Measurements from ENCODE around the gene FGFR1OP2. TPM values are rescaled to one million over a fixed set of nuclear protein-coding genes. Genes with fewer than 3 reads are reported as not detected.
"Not testable (repeated sequence)": the region's sequence is repeated elsewhere in the genome, so short reads cannot be mapped to it uniquely, and the experiment has no call there.

FGFR1OP2 gene
- total RNA-seq, 1 donor: 83.7 TPM

- Histone ChIP-seq H3K4me3 (ENCODE audit: low read length) (peak overlapping the region; percentile 98), H3K9me3 (ENCODE audit: low read depth, low read length) (no peaks in the 10 kb centered on the region), H3K4me1 (ENCODE audit: insufficient read depth, low read length) (peaks cover 41% of the 10 kb centered on the region), H3K27me3 (ENCODE audit: insufficient read depth, low read length) (no peaks in the 10 kb centered on the region)
Observed at GRCh38 chr12:26936559-26937442, 1.5 kb upstream of the FGFR1OP2 start.

GRCh38 chr12:26937443-26937862 lies 817 bp upstream of the FGFR1OP2 start:
- H3K4me1 ChIP-seq (ENCODE audit: insufficient read depth, low read length): peaks cover 46% of the 10 kb centered on the region
- H3K27me3 ChIP-seq (ENCODE audit: insufficient read depth, low read length): no peaks in the 10 kb centered on the region
- H3K4me3 ChIP-seq (ENCODE audit: low read length): peak overlapping the region; percentile 98
- no peaks in the 10 kb centered on the region for H3K9me3 ChIP-seq (ENCODE audit: low read depth, low read length)

GRCh38 chr12:26938701-26939062 lies 412 bp downstream of the FGFR1OP2 start:
- H3K27me3 ChIP-seq (ENCODE audit: insufficient read depth, low read length): no peaks in the 10 kb centered on the region
- H3K4me3 ChIP-seq (ENCODE audit: low read length): peak overlapping the region; percentile 98
- peaks cover 50% of the 10 kb centered on the region for H3K4me1 ChIP-seq (ENCODE audit: insufficient read depth, low read length)
- no peaks in the 10 kb centered on the region for H3K9me3 ChIP-seq (ENCODE audit: low read depth, low read length)

GRCh38 chr12:26939192-26939832 lies 1.0 kb downstream of the FGFR1OP2 start:
- Histone ChIP-seq H3K4me3 (ENCODE audit: low read length) (peak overlapping the region; percentile 98), H3K4me1 (ENCODE audit: insufficient read depth, low read length) (peaks cover 54% of the 10 kb centered on the region), H3K9me3 (ENCODE audit: low read depth, low read length) (no peaks in the 10 kb centered on the region), H3K27me3 (ENCODE audit: insufficient read depth, low read length) (no peaks in the 10 kb centered on the region)

GRCh38 chr12:26939953-26940352 lies 1.7 kb downstream of the FGFR1OP2 start:
- no peaks in the 10 kb centered on the region for H3K9me3 ChIP-seq (ENCODE audit: low read depth, low read length)
- H3K4me1 ChIP-seq (ENCODE audit: insufficient read depth, low read length): peaks cover 51% of the 10 kb centered on the region
- no peaks in the 10 kb centered on the region for H3K27me3 ChIP-seq (ENCODE audit: insufficient read depth, low read length)
- no peak overlapping the region for H3K4me3 ChIP-seq (ENCODE audit: low read length)

- Histone ChIP-seq H3K4me1 (ENCODE audit: insufficient read depth, low read length) (peaks cover 44% of the 10 kb centered on the region), H3K27me3 (ENCODE audit: insufficient read depth, low read length) (no peaks in the 10 kb centered on the region), H3K4me3 (ENCODE audit: low read length) (no peak overlapping the region), H3K9me3 (ENCODE audit: low read depth, low read length) (no peaks in the 10 kb centered on the region)
Observed at GRCh38 chr12:26940516-26941214, 2.4 kb downstream of the FGFR1OP2 start.

- no peak overlapping the region for H3K4me3 ChIP-seq (ENCODE audit: low read length)
- no peaks in the 10 kb centered on the region for H3K27me3 ChIP-seq (ENCODE audit: insufficient read depth, low read length)
- peaks cover 39% of the 10 kb centered on the region for H3K4me1 ChIP-seq (ENCODE audit: insufficient read depth, low read length)
- no peaks in the 10 kb centered on the region for H3K9me3 ChIP-seq (ENCODE audit: low read depth, low read length)
Observed at GRCh38 chr12:26941215-26941594, 2.9 kb downstream of the FGFR1OP2 start.

- Histone ChIP-seq H3K4me1 (ENCODE audit: insufficient read depth, low read length) (peaks cover 21% of the 10 kb centered on the region), H3K9me3 (ENCODE audit: low read depth, low read length) (peaks cover 7% of the 10 kb centered on the region), H3K27me3 (ENCODE audit: insufficient read depth, low read length) (no peaks in the 10 kb centered on the region), H3K4me3 (ENCODE audit: low read length) (no peak overlapping the region)
Observed at GRCh38 chr12:26948309-26948708, 10.0 kb downstream of the FGFR1OP2 start.

GRCh38 chr12:26953447-26953846 lies 15.2 kb downstream of the FGFR1OP2 start:
- H3K4me1 ChIP-seq (ENCODE audit: insufficient read depth, low read length): peaks cover 17% of the 10 kb centered on the region
- no peak overlapping the region for H3K4me3 ChIP-seq (ENCODE audit: low read length)
- peaks cover 3% of the 10 kb centered on the region for H3K9me3 ChIP-seq (ENCODE audit: low read depth, low read length)
- no peaks in the 10 kb centered on the region for H3K27me3 ChIP-seq (ENCODE audit: insufficient read depth, low read length)

GRCh38 chr12:26954027-26954426 lies 15.8 kb downstream of the FGFR1OP2 start:
- no peaks in the 10 kb centered on the region for H3K27me3 ChIP-seq (ENCODE audit: insufficient read depth, low read length)
- no peaks in the 10 kb centered on the region for H3K9me3 ChIP-seq (ENCODE audit: low read depth, low read length)
- no peak overlapping the region for H3K4me3 ChIP-seq (ENCODE audit: low read length)
- H3K4me1 ChIP-seq (ENCODE audit: insufficient read depth, low read length): peaks cover 17% of the 10 kb centered on the region

- not testable (repeated sequence) for H3K4me3 ChIP-seq (ENCODE audit: low read length)
Observed at GRCh38 chr12:26961391-26961790, 23.1 kb downstream of the FGFR1OP2 start.

GRCh38 chr12:26961803-26962202 lies 23.5 kb downstream of the FGFR1OP2 start:
- Histone ChIP-seq H3K4me1 (ENCODE audit: insufficient read depth, low read length) (no peaks in the 10 kb centered on the region), H3K27me3 (ENCODE audit: insufficient read depth, low read length) (no peaks in the 10 kb centered on the region), H3K4me3 (ENCODE audit: low read length) (no peak overlapping the region), H3K9me3 (ENCODE audit: low read depth, low read length) (no peaks in the 10 kb centered on the region)

More at GRCh38 chr12:26961391-26961790, 23.1 kb downstream of the FGFR1OP2 start:
- not testable (repeated sequence) for H3K4me1 ChIP-seq (ENCODE audit: insufficient read depth, low read length); H3K27me3 ChIP-seq (ENCODE audit: insufficient read depth, low read length); H3K9me3 ChIP-seq (ENCODE audit: low read depth, low read length)

GRCh38 chr12:26963413-26963812 lies 25.1 kb downstream of the FGFR1OP2 start:
- no peaks in the 10 kb centered on the region for H3K9me3 ChIP-seq (ENCODE audit: low read depth, low read length)
- no peaks in the 10 kb centered on the region for H3K27me3 ChIP-seq (ENCODE audit: insufficient read depth, low read length)
- no peaks in the 10 kb centered on the region for H3K4me1 ChIP-seq (ENCODE audit: insufficient read depth, low read length)
- H3K4me3 ChIP-seq (ENCODE audit: low read length): no peak overlapping the region

GRCh38 chr12:26966842-26967241 lies 28.6 kb downstream of the FGFR1OP2 start:
- Histone ChIP-seq H3K4me1 (ENCODE audit: insufficient read depth, low read length) (no peaks in the 10 kb centered on the region), H3K27me3 (ENCODE audit: insufficient read depth, low read length) (no peaks in the 10 kb centered on the region), H3K4me3 (ENCODE audit: low read length) (no peak overlapping the region), H3K9me3 (ENCODE audit: low read depth, low read length) (no peaks in the 10 kb centered on the region)

- H3K4me3 ChIP-seq (ENCODE audit: low read length): no peak overlapping the region
- no peaks in the 10 kb centered on the region for H3K27me3 ChIP-seq (ENCODE audit: insufficient read depth, low read length)
- no peaks in the 10 kb centered on the region for H3K9me3 ChIP-seq (ENCODE audit: low read depth, low read length)
- no peaks in the 10 kb centered on the region for H3K4me1 ChIP-seq (ENCODE audit: insufficient read depth, low read length)
Observed at GRCh38 chr12:26970136-26970535, 31.9 kb downstream of the FGFR1OP2 start.

All from mononuclear cell (primary cell).